NCI-H1092 treated with DMSO at 0.1 percent for 48 hours (cell line): ENCODE measurements around the gene PRCC.

Experiments used
- DNase-seq: peaks from one replicate; lab custom pipeline; 2025; lab: John Stamatoyannopoulos, UW

Gene PRCC

GRCh38 chr1:156814571-156815260 lies 47.4 kb downstream of the PRCC start:
- DNase-seq, result no peak

- DNase-seq, result no peak
Measured at GRCh38 chr1:156815307-156815826, 48.0 kb downstream of the PRCC start.

GRCh38 chr1:156815961-156816422 lies 48.7 kb downstream of the PRCC start:
- no peak for DNase-seq

- DNase-seq, result no peak
Measured at GRCh38 chr1:156816561-156817328, 49.4 kb downstream of the PRCC start, which contains the start of gene SH2D2A. Gene SH2D2A (minus strand): TSS chr1:156816848. CDS start chr1:156816708, 140 bp downstream.

GRCh38 chr1:156821801-156822200 lies 54.5 kb downstream of the PRCC start:
- no peak for DNase-seq

- no peak for DNase-seq
Measured at GRCh38 chr1:156822680-156823079, 55.3 kb downstream of the PRCC start.

GRCh38 chr1:156823210-156823790 lies 56.0 kb downstream of the PRCC start:
- no peak for DNase-seq

- DNase-seq, result no peak
Measured at GRCh38 chr1:156826630-156827029, 59.3 kb downstream of the PRCC start.

- DNase-seq, result no peak
Measured at GRCh38 chr1:156828400-156829124, 61.2 kb downstream of the PRCC start.

- no peak for DNase-seq
Measured at GRCh38 chr1:156832434-156832833, 65.1 kb downstream of the PRCC start.

- peak; percentile 22 for DNase-seq
Measured at GRCh38 chr1:156833603-156834002, 66.3 kb downstream of the PRCC start.

- DNase-seq, result no peak
Measured at GRCh38 chr1:156834322-156834721, 67.0 kb downstream of the PRCC start.

GRCh38 chr1:156836041-156836654 lies 68.8 kb downstream of the PRCC start:
- DNase-seq, result no peak

GRCh38 chr1:156836892-156837291 lies 69.6 kb downstream of the PRCC start:
- no peak for DNase-seq

GRCh38 chr1:156838972-156839371 lies 71.6 kb downstream of the PRCC start:
- peak; percentile 47 for DNase-seq

GRCh38 chr1:156839426-156840109 lies 72.2 kb downstream of the PRCC start:
- DNase-seq, result peak; percentile 30

- DNase-seq, result no peak
Measured at GRCh38 chr1:156840186-156840897, 73.0 kb downstream of the PRCC start.

GRCh38 chr1:156840898-156841279 lies 73.6 kb downstream of the PRCC start:
- no peak for DNase-seq

- no peak for DNase-seq
Measured at GRCh38 chr1:156841295-156841855, 74.0 kb downstream of the PRCC start.
